GM21447 (cell line): Measurements from ENCODE around the gene MESP2.
"Not testable (repeated sequence)": the region's sequence is repeated elsewhere in the genome, so short reads cannot be mapped to it uniquely, and the experiment has no call there.

ENCODE experiments used
- ATAC-seq: cut with Tn5 transposase; IDR thresholded peaks from one replicate; pipeline ENCODE4 v1.9.1; 2021; ENCODE audit not compliant: unreplicated experiment

The MESP2 gene

GRCh38 chr15:89777782-89778380 lies 1.7 kb downstream of the MESP2 start:
- ATAC-seq, result no peak

- ATAC-seq, result no peak
Measured at GRCh38 chr15:89778861-89779260, 2.7 kb downstream of the MESP2 start.

GRCh38 chr15:89780601-89781000 lies 4.5 kb downstream of the MESP2 start:
- no peak for ATAC-seq

GRCh38 chr15:89781055-89781454 lies 4.9 kb downstream of the MESP2 start:
- no peak for ATAC-seq

GRCh38 chr15:89781891-89782618 lies 5.9 kb downstream of the MESP2 start:
- ATAC-seq, result no peak

- not testable (repeated sequence) for ATAC-seq
Measured at GRCh38 chr15:89782619-89782950, 6.5 kb downstream of the MESP2 start.

GRCh38 chr15:89783111-89783860 lies 7.2 kb downstream of the MESP2 start:
- no peak for ATAC-seq

- no peak for ATAC-seq
Measured at GRCh38 chr15:89783861-89784685, 7.9 kb downstream of the MESP2 start.

- ATAC-seq, result no peak
Measured at GRCh38 chr15:89784686-89784960, 8.5 kb downstream of the MESP2 start.

- ATAC-seq, result no peak
Measured at GRCh38 chr15:89785064-89785773, 9.1 kb downstream of the MESP2 start.

GRCh38 chr15:89785774-89786140 lies 9.6 kb downstream of the MESP2 start:
- no peak for ATAC-seq

- ATAC-seq, result no peak
Measured at GRCh38 chr15:89787944-89788343, 11.8 kb downstream of the MESP2 start.

GRCh38 chr15:89788585-89788984 lies 12.5 kb downstream of the MESP2 start:
- not testable (repeated sequence) for ATAC-seq

- no peak for ATAC-seq
Measured at GRCh38 chr15:89790206-89790605, 14.1 kb downstream of the MESP2 start.

- ATAC-seq, result no peak
Measured at GRCh38 chr15:89790661-89791060, 14.5 kb downstream of the MESP2 start.

- ATAC-seq, result no peak
Measured at GRCh38 chr15:89792106-89792805, 16.1 kb downstream of the MESP2 start.

- ATAC-seq, result no peak
Measured at GRCh38 chr15:89794627-89795241, 18.6 kb downstream of the MESP2 start.

- no peak for ATAC-seq
Measured at GRCh38 chr15:89795996-89796395, 19.9 kb downstream of the MESP2 start.

- ATAC-seq, result no peak
Measured at GRCh38 chr15:89797678-89798201, 21.6 kb downstream of the MESP2 start.
